Prostate gland (tissue), 2 donors: ENCODE data around the gene STAB2.

Experiments
- CTCF ChIP-seq, 4 experiments: fragments of 200-600 bp in 2 of 4; fragments of 450-650 bp in 2 of 4; sonication (generic) in 2 of 4; IDR thresholded peaks; 1 replicate in 3 of 4; 2 replicates in 1 of 4; pipeline ENCODE4 v1.5.1; 2016 to 2019; ENCODE audit warnings: antibody characterized with exemption in 4 of 4, mild to moderate bottlenecking in 2 of 4, moderate library complexity in 2 of 4
- POLR2A ChIP-seq: fragments of 450-650 bp; IDR thresholded peaks from one replicate; pipeline ENCODE4 v1.6.1; 2016; ENCODE audit warnings: antibody characterized with exemption, mild to moderate bottlenecking

GRCh38 chr12:103765322-103765721 lies 178.2 kb downstream of the STAB2 start:
- TF ChIP-seq CTCF (IDR thresholded peaks at IDR 0.05), result no peak
- TF ChIP-seq POLR2A, result no peak
